RCC 7860 (cell line): Measurements from ENCODE around the gene LDB2.

Experiments used
- DNase-seq: peaks from one replicate; pipeline ENCODE4 v3.0.0-alpha.2; 2015; ENCODE audit warnings: low spot score
- FAIRE-seq: peaks from 2 replicates; lab custom pipeline; 2012; peaks lifted over from hg19 to GRCh38; lab: Jason Lieb, UNC

LDB2 gene

DNA sequence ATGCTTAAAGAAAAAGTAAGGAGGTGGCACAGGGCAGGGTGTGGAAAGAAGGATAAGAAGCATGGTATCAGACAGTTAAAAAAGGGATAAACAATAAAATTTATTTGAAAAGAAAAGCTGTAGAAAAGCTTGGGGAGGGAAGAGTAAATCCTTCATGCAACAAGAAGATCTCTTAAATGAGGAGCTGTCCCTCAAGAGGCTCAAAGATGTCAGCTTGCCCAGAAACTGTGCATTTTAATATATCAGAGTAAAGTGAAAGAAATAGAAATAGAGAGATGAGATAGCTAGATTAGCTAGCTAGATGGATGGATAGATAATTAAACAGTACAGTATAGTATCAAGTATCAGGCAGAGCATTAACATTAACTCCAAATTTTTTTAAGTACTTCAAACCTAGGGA, 170.3 kb downstream of the LDB2 start:
- DNase-seq (no peak), FAIRE-seq (no peak)

DNA sequence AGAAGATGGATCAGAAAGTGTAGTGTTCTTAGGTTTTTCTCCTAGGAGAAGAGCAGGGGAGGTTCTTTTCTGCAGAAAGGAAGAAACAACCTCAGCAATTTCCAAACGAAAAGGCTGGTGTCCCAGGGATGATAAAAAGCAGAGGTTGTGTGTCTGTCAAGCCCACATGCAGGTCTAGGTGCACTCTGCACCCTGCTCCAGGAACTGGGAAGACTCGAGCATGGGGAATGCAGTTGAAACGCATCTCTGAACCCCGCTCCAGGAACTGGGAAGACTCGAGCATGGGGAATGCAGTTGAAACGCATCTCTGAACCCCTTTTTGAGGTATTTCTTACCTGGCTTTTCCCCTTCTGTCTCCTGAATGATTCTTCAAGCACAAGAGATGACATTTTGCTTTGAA, 171.2 kb downstream of the LDB2 start:
- DNase-seq = no peak
- no peak for FAIRE-seq

DNA sequence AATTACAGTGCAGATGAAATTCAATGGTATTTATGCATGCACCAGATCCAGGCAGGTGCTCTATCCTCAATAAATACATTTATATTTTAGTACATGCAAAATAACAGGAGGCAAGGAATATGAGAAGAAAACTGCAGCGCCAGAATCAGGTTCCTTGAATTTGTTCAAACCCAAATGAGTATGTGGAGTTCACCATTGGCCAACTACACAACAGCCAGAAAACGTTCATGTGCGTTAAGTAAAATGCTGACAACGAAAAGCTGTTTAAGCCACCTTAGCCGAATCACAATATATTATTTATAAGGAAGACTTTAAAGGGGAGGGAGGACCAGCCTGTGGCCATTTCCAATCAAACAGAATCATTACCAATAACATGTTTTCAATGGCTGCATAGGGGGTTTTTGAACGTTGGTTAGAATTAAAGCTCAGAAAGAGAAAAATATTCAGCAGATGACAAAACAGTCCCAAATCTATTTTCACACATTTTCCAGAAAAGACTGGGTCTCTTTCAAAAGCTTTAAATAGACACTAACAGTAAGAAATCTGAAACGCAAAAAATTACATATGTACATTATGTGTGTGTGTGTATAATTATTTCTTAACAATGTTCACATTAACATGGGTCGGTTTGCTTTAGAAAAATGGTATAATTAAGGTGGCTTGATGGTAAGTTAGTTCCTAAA, 171.9 kb downstream of the LDB2 start:
- FAIRE-seq = no peak
- DNase-seq = no peak

DNA sequence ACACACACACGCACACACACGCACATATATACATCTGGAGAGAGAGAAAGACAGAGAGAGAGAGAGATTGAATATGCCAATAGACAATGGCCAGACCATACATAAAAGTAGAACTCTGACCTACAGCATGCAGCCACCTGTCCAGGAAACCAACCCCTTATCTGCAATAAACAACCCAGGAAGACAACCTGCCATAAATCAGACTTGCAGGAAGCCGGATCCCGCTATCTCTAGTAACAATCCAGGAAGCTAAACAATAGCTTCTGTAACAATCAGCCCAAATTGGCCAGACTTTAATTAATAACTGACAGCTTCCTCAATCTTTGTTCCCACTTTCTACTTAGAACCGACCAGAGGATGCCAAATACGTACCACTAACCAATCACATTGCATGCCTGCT, 173.2 kb downstream of the LDB2 start:
- DNase-seq = no peak
- FAIRE-seq = no peak

DNA sequence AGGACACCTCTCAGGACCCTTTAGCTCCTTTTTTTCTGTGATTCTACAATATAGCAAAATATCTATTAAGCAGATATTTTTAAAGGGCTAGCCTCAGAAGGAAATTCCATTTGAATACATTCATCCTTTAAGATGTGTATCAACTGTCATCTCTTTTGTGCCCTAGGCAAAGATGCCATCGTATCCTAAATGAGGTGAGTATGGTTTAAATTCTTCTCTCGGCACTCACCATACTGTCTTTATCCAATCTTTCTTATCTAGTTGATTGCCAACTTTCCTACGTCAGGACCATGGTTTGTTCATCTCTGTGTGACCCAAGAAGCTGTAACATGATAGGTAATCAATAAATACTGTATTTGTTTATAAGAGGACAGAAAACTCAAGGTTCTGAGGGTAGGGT, 176.0 kb downstream of the LDB2 start:
- DNase-seq = no peak
- FAIRE-seq = no peak

DNA sequence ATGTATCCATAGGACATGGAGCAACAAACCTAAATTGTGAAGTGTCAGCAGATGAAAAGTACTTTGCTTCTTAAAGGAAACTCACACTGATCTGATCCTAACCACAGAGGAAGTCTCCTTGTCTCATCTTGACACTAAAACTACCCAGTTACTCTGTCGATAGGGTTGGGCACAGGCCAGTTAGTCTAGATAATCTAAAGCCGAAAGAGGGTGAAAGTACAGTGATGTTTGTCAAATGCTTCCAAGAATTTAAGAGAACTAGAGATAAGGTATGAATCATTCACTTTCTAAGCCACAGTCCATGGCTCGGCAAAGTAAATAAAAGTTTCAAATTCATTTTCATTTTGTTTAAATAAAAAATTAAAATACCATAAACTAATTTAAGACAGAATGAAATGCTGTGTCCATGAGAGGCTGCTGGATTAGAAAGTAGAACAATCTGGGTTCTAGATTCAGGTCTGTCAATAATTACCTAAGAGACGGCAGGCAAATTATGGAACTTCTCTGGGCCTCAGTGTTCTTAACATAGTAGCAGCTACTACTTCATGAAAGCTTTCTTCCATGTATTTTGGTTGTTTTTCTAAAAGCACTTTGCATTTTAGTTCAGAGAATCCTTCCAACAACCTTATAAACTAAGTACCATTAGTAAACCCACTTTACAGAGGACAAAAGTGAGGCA, 176.7 kb downstream of the LDB2 start:
- FAIRE-seq = no peak
- no peak for DNase-seq

DNA sequence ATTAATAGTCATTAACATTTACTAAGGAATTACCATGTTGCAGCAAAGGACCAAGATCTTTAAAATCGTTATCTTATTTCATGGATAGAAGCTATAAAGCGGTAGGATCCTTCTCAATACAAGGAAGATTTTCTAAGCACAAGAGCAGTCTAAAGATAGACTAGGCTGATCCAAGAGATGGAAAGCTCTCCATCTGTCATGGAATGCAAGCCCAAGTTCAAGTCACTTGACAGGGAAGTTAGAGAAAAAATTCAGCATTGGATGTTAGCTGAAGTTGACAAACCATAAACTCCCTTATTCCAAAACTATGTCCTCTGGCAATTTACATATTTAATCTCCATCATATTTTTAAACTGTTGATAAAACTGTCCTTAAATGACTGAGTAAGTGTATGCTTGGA, 177.7 kb downstream of the LDB2 start:
- DNase-seq (no peak), FAIRE-seq (no peak)

DNA sequence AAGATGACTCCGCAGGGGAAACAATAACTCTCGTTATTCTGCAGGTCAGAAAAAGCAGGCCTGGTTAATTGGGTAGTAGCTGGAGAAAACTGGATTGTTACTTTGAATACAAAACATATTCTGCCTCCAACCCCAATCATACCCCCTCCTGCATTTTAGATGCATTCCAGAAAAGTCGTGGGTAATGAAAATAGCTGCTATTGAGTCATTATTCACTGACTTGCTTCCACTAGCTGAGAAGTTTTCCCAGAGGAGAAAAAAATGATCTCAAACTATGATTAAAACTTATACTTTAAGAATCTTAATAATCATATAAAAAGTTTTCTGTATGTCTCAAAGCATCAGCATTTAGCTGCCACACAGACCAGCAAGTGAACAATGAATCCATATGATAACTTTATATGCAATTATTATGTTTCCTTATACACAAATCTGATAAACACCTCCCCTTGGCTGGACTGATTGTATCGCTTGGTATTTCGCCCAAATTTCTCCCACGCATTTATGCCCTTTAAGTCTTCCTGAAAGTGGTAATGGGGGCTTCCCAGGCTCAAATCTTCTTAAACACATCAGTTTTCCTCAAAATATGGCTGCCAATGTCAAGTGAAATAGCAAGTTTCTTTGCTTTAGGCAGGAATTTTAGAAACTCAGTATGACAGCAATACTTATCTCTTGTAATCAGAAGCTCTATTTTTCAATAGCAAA, 181.0 kb downstream of the LDB2 start:
- DNase-seq = no peak
- FAIRE-seq = no peak

DNA sequence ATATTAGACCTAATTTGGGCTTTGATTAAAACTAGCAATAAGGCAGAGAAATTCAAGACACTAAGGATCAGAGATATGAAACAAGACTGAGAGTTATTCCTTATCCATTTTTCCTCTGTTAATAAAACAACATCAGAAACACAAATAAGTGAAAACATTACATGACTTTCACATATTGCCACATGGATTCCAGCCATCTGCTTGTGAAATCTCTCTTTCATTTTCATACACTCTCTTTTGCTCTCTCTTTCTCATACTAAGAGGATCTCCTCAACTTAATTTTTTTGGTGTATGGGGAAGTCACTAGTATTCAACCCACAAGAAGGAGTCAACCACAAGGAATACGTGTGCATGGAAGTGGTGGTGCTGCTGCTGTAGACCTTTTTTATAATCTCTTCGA, 183.0 kb downstream of the LDB2 start:
- no peak for DNase-seq
- no peak for FAIRE-seq

DNA sequence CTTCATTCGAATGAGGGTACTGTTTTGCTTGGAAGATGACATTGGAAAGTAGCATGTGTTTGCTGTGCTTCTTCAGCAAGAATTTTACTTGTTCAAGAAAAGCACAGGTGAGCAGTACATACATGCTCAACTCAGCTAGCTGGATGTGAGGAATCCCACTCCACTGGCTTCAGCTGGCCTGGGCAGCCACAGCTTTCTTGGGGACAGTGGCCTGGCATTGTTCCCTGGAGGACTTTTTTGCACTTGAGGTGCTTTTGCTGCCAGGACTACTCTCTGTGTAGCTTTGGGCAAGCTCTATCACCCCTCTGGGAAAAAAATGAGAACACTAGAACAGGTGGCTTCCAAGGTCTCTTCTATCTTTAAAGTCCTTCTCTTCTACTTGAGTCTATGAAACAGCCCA, 184.3 kb downstream of the LDB2 start:
- DNase-seq = no peak
- FAIRE-seq = no peak

DNA sequence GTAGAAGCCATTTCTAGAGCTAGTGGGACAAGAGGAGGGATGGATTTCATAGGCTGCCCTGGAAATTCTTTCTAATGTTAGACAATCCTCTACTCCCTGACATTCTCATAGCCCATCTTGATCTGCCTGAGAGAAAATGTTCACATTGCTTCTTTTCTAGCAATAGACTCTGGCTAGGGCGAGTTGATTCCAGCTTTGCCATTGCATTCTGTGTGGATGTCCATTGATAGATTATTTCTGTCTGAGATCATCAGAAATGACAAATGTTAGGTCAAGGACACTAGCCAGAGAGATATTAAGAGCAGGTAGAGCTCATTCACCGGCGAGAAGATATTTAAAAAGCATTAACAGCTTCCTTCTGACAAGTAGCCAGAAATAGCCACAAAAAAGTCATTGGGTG, 184.7 kb downstream of the LDB2 start:
- DNase-seq (no peak), FAIRE-seq (no peak)

DNA sequence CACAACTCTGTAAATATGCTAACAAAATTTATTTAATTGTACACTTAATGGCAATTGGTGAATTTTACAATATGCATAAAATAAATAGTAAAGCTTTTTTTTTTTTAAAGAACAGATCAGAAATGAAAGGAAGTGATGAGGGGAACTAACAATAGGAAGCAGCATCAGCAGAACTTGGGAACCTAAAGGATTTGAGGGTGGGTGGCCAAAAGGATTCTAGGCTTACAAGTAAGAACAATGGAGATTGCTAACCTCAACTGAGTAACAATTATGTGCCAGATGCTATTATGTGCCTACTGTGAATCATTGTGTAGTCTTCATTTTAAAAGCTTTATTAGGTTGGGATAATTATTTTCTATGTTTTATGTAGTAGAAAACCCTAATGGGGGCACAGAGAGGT, 185.2 kb downstream of the LDB2 start:
- FAIRE-seq (no peak), DNase-seq (no peak)

DNA sequence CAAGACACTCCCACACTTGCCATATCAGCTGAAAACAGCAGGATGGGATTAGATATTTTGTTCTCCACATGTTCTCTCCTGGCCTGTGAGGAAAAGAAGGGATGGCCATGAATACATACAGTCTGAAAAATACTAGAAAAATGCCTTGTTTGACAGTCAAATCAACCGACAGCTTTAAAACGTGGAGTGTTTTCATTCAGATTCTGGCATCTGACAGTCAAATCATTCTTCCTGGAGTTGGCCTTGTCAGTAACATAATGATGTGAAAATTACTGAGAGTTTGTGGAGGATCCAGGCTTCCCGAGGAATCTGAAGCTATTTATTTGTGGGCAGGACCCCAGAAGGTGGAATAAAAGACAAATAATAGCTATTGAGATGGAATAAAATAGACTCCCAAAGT, 188.2 kb downstream of the LDB2 start:
- DNase-seq (no peak), FAIRE-seq (no peak)

DNA sequence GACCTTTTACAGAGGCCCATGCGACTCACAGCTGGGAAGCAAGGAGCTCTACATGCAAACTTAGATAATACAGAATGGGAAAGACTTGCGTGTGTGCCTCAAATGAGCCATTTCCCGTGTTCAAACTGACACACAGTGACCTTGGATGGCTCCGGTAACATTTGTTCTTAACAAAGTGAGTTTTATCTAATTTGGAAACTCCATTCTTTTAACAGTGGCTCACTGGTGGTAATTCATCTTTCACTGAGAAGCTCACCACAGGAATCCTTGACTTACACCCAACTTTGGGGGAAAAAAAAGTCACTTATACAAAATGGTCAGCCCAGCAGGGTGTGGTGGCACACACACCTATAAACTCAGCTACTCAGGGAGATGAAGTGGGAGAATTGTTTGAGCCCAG, 190.6 kb downstream of the LDB2 start:
- FAIRE-seq (no peak), DNase-seq (no peak)

DNA sequence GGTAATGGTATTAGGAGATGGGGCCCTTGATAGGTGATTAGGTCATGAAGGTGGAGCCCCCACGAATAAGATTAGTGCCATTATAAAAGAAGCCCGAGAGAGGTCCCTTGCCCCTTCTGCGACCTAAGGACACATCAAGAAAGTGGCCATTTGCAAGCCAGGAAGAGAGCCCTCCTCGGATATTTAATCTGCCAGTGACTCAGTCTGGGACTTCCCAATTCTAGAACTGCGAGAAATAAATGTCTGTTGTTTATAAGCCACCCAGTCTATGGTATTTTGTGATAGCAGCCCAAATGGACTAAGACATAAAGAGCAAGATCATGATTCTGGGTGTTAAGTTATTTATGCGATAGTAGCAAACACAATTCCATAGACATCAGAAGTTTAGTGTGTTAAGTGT, 192.2 kb downstream of the LDB2 start:
- DNase-seq = no peak

DNA sequence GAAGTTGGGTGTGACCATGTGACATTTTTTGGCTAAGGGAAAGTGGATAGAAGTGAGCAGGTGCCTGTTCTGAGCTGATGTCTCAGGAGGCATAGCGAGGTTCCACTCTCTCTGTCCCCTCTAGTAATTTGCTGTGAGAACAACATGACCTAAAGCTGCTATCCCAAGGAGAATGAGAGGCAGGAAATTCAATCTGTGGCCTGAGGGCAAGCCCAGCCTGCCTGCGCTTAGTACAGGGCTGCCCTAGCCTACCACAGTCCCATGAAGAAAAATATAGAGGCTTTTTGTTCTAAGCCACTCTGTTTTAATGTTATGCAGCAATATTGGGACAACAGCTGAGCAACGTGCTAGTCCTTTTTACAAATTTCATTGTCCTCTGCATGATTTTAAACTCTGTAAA, 193.1 kb downstream of the LDB2 start:
- FAIRE-seq (no peak), DNase-seq (no peak)

More for the DNA sequence above, 192.2 kb downstream of the LDB2 start:
- no peak for FAIRE-seq

DNA sequence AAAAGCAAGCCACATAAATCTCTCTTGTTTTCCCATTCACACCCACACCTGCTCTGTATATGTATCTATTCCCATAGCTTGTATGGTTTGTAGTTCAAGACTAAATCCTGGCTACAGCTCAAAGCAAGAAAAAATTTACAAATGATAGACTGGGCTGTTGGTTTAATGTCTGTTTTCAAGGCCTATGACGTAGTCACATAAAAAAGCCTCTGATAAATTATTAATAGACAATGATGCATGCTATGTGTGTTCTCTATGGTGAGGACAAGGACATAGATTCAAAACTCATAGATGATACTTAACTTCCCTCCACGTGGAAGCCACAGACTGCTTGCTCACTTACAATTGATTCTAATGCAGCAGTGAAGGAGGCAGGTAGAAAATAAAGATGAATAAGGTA, 194.0 kb downstream of the LDB2 start:
- no peak for FAIRE-seq
- DNase-seq = no peak

DNA sequence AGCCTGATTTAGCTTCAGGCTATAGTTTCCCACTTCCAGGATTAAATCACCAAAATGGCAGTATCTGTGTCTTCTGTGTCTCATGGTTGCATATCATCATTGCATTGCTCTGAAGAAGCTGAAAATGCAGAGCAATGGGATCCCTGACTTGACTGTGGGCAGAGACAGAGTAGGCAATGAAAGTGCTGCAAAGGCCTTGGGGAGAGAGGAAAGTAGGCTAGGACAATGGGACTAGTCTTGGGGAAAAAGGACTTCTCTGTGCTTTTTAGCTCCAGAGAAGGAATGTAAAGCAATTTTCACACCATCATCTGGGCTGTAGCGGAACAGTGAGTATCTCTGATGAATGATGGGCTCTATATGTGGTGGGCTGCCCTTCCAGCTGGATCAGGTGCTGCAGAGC, 202.5 kb downstream of the LDB2 start:
- no peak for DNase-seq
- no peak for FAIRE-seq

DNA sequence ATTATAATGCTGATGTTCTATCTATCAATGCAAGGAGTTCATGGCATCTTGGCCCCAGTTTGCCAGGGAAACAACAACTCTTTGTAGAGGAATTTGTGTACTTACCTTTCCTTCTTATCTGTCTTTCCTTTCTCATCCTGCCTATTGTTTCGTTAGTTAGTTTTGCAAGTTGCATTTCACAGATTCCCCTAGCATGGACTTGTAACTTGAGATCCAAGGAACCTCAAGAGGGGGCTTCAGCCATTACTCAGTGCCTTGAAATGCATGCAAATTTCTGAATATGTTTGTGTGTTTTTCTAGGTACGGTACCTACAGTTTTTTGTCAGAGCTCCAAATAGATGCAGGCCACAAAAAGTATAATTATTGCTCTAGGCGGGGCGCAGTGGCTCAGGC, 203.6 kb downstream of the LDB2 start:
- no peak for FAIRE-seq
- DNase-seq = no peak

DNA sequence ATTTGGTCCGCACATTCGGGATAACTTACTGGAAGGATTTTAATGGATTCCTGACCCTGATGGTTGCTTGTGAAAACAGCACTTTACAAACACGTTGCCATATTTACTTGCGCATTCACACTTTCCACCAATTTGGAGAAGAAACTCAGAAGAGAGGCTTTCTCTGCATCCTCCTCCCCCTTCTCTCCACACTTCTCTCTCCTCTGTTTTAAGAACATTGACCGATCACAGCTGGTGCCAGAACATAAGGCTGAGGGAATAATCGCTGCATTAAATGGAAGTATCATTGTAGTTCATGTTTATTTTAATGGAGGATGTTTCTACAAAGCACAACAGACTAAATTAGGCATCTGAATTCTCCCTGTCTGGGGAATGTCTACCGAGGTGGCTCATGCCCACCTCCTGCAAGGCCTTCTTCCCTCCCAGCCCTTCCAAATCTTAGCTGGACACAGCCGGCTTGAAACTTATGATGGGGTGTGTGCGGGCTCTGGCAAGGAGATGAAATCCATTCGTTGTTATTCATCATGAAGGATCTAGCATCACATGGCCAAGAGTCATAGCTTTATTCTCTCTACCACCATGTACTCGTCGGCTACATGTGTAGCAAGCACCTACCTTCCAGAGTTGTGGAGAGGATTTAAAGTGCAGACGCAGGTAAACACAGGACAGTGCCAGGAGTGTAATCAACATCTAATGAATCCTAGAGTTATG, 204.1 kb downstream of the LDB2 start:
- no peak for FAIRE-seq

DNA sequence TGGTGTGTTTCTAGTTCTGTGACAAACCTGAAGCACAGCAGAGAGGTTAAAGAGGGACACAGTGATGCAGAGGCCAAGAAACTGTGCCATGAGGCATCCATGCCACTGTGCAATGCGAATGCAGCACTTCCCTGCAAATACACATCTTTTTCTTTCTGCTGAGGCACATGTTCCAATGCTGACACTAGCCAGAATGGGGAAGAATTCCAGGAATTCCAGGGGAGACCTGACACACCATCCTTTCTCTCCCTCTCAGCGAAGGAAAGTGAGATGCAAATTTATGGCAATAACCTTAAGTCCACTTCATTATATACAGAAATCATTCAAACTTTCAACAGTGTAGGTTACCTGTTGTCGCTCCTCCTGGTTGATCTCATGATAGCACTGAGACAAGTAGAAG, 204.8 kb downstream of the LDB2 start:
- FAIRE-seq (no peak), DNase-seq (no peak)

More for the DNA sequence above, 204.1 kb downstream of the LDB2 start:
- no peak for DNase-seq
